OCI-M1 (cell line): Measurements from ENCODE around the gene ETV7.

Experiments
- DNase-seq: peaks from one replicate; lab custom pipeline; 2025; lab: John Stamatoyannopoulos, UW

Gene ETV7

GRCh38 chr6:36383606-36384005 is 3.9 kb downstream of the ETV7 start:
- no peak for DNase-seq

- DNase-seq, result no peak
Observed at GRCh38 chr6:36382976-36383375, 4.5 kb downstream of the ETV7 start.

GRCh38 chr6:36381502-36382389 is 5.7 kb downstream of the ETV7 start:
- DNase-seq, result peak; percentile 21

- DNase-seq, result no peak
Observed at GRCh38 chr6:36380166-36380565, 7.3 kb downstream of the ETV7 start.

- no peak for DNase-seq
Observed at GRCh38 chr6:36378936-36379335, 8.5 kb downstream of the ETV7 start.

GRCh38 chr6:36378243-36378920 is 9.1 kb downstream of the ETV7 start:
- DNase-seq, result no peak

GRCh38 chr6:36377594-36377993 is 9.9 kb downstream of the ETV7 start:
- DNase-seq, result no peak

- DNase-seq, result no peak
Observed at GRCh38 chr6:36376742-36377141, 10.7 kb downstream of the ETV7 start.

- DNase-seq, result no peak
Observed at GRCh38 chr6:36376183-36376582, 11.3 kb downstream of the ETV7 start.

GRCh38 chr6:36375644-36376155 is 11.8 kb downstream of the ETV7 start:
- no peak for DNase-seq

- no peak for DNase-seq
Observed at GRCh38 chr6:36374972-36375371, 12.5 kb downstream of the ETV7 start.

- DNase-seq, result no peak
Observed at GRCh38 chr6:36374194-36374593, 13.3 kb downstream of the ETV7 start.

- DNase-seq, result no peak
Observed at GRCh38 chr6:36373368-36374019, 14.0 kb downstream of the ETV7 start.

GRCh38 chr6:36372088-36372487 is 15.4 kb downstream of the ETV7 start:
- no peak for DNase-seq

- no peak for DNase-seq
Observed at GRCh38 chr6:36371211-36371610, 16.3 kb downstream of the ETV7 start.

- DNase-seq, result no peak
Observed at GRCh38 chr6:36370638-36371037, 16.8 kb downstream of the ETV7 start.

GRCh38 chr6:36368921-36369865 is 18.3 kb downstream of the ETV7 start:
- DNase-seq, result peak; percentile 28

- DNase-seq, result no peak
Observed at GRCh38 chr6:36368421-36368820, 19.0 kb downstream of the ETV7 start.

- DNase-seq, result no peak
Observed at GRCh38 chr6:36367743-36368142, 19.7 kb downstream of the ETV7 start.

GRCh38 chr6:36364669-36365479 is 22.6 kb downstream of the ETV7 start:
- peak; percentile 52 for DNase-seq
